Measurements from ENCODE around the gene TMEM219.
"Not testable (repeated sequence)": the region's sequence is repeated elsewhere in the genome, so short reads cannot be mapped to it uniquely, and the experiment has no call there.

The TMEM219 gene

DNA sequence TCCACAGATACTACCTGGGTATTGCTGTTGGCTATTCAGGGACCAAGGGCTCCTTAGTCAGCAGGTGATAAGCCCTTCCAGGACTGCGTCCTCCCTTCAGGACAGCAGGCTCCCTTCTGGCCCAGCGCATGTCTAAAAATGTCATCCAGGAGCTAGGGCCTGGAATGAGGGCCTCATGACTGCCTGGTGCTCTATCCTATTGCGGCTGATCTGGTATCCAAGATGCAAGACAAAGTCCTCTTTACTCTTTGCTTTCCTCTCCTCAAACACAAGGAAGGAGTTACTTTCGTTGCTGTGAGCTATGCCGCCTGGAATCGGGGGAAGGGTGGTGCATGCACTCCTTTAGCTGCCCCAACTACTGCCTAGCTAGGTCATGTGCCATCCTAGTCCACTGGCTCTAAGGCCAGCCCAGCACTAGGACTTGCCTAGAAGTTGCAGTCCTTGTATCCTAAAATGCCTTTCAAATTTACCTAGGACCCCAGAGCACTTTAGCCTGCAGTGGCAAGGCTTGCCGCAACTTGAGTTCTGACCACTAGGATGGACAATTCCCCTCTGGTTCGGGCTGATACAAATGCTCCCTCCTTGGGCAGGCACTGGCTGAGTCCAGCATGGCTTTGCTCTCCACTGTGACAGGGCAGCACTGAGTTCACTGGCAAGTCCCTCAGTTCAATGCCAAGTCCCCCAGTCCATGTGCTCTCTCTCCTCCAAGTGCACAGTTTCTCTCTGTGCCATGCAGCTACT, 10.1 kb upstream of the TMEM219 start:
- DNase-seq: no peak

DNA sequence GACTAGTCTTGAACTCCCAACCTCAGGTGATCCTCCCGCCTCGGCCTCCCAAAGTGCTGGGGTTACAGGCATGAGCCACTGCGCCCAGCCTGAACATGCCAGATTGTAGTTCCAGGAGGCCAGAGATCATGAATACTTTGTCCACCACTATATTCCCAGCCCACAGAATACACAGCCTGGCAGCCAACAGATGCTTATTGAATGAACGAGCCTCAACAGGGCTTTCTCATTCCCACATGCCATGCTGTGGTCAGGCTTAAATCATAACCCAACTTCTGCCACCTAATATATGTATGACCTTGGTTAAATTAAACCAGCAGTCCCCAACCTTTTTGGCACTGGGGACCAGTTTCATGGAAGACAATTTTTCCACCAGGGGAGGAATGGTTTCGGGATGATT, 3.1 kb upstream of the TMEM219 start:
- DNase-seq: no peak

DNA sequence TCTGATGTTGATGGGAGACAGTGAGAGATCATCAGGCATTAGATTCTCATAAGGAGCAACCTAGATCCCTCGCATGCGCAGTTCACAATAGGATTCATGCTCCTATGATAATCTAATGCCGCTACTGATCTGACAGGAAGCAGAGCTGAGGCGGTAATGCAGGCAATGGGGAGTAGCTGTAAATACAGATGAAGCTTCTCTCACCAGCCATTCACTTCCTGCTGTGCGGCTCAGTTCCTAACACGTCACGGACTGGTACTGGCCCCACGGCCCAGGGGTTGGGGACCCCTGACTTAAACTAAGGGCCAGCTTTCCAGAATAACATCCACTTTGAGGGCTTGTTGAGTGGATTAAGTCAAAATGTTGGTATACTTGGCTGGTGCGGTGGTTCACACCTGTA, 2.6 kb upstream of the TMEM219 start:
- DNase-seq: no peak

DNA sequence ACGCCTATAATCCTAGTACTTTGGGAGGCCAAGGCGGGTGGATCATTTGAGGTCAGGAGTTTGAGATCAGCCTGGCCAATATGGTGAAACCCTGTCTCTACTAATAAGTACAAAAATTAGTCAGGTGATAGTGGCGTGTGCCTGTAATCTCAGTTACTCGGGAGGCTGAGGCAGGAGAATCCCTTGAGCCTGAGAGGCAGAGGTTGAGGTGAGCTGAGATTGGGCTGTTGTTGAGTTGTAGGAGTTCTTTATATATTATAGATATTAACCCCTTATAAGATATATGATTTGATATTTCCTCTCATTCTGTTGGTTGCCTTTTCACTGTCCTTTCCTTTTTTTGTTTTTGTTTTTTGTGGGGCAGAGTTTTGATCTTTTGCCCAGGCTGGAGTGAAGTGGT, 2.1 kb upstream of the TMEM219 start:
- not testable (repeated sequence) for DNase-seq

DNA sequence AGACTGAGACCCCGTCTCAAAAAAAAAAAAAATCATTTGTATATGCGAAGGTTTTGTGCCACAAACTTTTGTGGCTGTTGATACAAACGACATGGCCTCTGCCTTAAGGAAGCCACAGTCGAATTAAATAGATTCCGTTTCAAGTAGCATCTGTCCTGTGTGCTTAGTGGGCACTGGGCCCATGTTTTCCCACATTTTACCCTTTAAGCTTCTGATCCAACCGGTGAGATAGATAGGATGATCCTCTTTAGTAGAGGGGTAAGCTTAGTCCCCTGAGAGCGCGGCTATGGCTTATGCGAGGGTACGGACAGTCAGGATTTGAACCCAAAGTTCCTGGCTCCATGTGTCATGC, 776 bp upstream of the TMEM219 start:
- no peak for DNase-seq

DNA sequence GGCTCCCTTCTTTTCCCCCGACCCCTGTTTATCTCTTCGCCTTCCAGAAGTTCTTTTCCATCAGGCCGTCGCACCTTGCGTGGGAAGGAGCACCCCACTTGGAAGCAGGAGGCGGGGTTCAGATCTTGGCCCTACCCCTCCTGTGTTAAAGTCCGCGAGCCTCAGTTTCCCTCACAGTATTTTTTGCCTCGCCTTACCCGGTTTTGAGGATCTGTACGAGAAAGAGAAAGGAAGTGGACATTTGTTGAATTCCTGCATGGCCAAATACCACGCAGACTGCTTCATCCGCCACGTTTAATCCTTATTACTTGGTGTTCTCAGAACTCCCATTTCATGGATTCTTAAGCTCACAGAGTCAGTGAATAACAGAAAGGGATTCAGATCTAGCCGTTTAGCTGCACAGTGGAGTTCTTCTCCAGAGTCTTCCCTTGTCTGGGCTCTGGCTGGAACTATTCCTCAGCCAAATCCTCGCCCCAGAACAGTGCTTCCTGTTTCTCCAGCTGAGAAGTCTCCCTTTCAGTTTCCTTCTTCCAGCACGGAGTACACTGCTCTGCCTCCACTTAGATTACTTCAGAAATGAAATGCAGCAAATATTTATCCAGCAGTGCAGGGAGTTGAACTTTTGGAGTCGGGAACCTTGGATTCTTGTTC, 590 bp downstream of the TMEM219 start:
- DNase-seq: peak; percentile 38

DNA sequence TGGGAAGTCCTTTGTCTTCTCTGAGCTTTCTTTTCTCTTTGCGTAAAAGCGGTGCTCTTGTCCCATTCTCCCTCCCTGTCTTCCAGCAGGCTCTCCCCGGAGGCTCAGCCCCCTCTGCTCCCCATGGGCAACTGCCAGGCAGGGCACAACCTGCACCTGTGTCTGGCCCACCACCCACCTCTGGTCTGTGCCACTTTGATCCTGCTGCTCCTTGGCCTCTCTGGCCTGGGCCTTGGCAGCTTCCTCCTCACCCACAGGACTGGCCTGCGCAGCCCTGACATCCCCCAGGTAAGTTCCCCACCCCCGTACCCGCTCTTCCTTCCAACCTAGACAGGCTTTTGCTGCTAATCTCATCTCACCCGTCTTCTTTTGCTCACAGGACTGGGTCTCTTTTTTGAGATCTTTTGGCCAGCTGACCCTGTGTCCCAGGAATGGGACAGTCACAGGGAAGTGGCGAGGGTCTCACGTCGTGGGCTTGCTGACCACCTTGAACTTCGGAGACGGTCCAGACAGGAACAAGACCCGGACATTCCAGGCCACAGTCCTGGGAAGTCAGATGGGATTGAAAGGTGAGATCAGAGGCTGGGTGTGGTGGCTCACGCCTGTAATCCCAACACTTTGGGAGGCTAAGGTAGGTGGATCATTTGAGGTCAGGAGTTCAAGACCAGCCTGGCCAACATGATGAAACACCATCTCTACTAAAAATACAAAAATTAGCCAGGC, 1.3 kb downstream of the TMEM219 start:
- DNase-seq: no peak

DNA sequence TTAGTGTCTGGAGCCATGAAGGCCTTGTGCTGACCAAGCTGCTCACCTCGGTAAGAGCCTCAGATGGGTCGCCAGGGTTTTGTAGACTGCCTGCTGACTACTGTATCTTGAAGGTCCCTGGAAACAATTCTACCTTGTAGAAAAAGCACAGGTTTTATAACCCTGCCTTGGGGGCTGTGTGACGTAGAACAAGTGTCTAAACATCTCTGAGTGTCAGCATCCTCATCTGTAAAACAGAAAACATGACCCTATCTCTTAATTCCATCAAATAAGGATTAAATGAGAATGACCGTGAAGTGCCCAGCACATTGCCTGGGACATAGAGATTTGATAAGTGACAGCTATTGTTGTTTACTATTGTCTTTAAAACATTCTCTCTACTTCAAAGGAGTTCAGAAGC, 6.3 kb downstream of the TMEM219 start:
- no peak for DNase-seq

DNA sequence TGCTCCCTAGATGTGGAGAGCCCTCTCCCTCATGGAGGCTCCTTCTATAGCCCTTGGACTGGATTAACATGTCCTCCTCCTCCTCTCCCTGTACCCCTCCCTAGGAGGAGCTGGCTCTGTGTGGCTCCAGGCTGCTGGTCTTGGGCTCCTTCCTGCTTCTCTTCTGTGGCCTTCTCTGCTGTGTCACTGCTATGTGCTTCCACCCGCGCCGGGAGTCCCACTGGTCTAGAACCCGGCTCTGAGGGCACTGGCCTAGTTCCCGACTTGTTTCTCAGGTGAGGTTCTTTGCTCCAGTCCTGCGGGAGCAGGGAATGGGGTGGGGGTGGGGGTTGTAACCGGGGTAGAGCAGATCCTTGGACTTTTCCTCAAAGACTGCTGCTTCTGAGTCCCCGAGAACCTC, 9.4 kb downstream of the TMEM219 start:
- DNase-seq: no peak

DNA sequence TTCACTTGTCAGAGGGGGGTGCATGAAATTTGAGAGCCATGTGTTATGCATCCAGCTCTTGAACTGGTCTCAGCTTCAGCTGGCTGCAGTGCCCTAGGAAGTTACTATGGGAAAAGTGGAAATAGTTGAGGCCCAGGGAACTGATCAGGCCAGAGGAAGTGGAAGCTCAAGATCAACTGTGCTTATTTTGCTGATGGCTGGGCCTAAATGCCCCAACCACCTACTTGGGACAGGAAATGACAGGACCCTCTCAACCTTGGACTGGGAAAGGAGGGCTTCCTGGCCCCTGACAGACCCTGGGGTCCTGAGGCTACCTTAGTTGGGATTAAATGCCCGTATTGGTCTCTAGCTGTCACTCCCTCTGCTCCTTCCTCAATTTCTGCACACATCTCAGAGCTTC, 10.6 kb downstream of the TMEM219 start:
- no peak for DNase-seq

DNA sequence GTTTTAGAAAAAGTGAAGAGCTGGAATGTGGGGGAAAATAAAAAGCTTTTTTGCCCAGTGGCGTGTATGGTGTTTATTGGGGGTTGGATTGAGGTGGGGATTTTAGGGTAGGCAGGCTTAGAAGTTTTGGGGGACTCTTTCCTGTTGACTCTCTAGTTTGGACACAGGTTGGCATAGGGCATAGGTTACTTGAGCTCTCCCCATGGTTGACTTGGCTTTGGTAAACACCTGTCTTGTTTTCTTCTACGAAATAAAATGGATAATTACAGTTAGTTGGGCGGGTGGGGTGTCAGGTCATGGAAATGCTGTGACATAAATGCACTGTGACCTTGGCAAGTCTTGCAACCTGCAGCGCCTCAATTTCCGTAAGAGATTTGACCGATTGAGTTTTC, 11.1 kb downstream of the TMEM219 start:
- no peak for DNase-seq

DNA sequence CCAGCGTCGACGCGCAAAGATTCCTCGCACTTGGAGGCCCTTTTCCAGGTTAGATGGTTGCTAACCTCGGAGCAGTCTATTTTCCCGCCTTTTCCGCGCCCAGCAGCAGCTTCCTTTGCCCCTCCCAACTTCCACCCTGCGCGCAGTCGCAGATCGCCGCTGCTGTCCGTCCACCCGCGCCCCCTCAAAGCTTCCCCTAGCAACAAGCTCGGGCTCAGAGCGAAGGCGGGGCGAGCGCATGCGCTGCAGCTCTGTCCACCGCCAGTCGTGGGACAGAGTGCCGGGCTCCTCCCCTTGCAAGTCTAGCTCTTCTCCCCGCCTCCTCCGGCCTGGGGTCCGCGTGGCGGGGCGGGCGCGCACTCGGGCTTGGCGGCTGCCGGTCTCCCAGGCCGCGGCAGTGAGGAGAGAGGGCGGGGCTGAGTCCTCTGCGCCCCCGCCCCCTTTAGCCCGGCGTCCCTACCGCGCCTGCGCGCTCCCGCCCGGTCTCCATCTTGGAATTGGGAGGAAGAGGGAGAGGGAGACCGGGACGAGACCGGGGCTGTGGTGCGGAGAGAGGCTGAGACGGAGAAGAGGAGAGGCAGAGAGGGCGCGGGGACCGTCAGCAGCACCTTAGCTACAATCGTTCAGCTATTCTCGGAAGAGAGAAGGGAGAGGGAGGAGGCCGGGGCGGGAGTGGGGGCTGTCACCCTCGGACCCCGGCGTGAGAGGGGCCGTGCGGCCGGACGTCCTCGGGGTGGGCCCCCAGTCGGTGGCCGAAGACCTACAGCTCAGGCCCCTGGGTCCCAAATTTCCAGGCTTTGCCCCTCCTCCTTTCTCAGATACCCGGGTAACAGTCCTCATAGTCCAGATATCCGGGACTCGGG, 11.7 kb downstream of the TMEM219 start, which contains the start of gene TAOK2:
Gene TAOK2, plus strand, starts transcription at position 485 of the 863 bp plus-strand sequence. CDS start 3,905 bp downstream, outside the sequence.
- DNase-seq: peak; percentile 100

DNA sequence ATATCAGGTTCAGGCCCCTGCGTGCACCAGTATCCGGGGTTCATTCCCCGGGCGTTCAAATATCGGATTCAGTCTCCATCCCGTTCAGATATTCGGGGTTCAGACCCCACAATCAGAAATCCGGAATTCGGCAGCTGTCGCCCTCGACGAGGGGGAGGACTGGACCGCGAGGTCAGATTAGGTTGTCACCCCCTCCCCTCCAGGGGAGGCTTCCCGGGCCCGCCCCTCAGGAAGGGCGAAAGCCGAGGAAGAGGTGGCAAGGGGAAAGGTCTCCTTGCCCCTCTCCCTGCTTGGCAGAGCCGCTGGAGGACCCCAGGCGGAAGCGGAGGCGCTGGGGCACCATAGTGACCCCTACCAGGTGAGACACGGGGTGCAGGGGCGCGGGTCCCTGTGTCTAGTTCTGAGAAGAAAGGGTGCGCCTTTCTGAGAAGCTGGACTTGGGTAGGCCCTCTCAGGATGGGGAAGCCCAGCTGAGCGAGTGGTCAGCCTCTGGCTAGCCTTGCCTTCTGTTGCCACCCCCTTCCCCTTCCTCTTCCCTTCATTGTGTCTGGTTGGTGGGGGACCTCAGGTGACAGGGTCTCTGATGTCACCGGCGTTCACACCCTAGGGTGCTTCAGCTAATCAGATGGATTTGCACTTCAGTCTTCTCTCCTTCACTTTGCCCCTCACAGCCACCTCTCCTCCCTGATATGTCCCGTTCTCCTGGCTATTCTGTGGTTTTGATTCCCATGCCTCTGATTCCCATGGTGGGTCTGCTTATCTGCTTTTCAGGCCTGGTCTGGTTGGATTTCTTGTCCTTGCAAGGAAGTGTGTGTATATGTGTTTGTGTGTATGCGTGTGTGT, 12.6 kb downstream of the TMEM219 start:
- peak; percentile 50 for DNase-seq

DNA sequence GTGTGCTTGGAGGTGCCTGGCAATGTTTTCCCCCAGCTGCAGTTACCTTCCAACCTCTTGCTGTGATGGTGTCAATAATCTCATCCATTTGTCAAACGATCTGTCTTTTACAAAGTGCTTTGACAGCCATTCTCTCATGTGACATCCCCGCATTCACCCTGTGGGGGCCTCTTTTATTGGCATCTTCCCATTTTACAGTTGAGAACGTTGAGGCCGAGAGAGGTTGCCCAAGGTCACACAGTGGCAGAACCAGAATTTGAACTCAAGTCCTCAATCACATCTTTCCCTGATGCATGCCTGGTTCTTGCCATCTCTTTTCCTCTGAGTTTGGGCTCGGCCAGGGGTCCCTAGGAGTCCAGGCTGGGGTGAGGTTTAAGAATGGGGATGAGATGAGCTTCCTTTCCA, 13.3 kb downstream of the TMEM219 start:
- no peak for DNase-seq

DNA sequence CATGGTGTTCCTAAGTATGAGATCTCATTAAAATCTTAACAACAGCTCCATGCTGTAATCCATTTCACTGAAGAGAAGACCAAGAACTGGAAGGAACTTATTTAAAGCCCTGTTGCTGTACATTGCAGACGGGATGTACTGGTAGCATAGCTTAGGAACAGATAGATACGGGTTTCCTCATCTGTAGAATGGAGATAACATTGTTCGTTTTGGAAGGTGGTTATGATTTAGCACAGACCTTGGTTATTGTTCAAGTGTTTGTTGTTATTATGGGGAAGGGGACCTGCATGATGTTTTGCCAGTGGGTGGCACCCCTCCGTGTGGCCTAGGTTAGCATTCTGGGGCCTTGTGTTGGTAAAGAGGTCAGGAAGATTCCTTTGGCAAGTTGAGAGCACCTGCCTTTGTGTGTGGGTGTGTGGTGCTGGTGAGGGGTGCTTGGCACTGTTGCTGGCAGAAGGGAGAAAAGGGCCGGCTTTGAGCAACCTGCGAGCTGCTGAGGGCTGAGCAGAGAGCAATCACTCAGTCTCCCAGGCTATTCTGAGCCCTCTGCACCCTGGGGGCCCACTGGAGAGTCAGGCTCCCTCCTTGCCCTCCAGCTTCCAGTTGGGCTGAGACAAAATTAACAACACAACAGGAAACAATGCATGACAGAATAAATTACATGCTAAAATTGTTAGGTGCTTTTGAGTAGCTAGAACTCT, 14.1 kb downstream of the TMEM219 start:
- DNase-seq: no peak

DNA sequence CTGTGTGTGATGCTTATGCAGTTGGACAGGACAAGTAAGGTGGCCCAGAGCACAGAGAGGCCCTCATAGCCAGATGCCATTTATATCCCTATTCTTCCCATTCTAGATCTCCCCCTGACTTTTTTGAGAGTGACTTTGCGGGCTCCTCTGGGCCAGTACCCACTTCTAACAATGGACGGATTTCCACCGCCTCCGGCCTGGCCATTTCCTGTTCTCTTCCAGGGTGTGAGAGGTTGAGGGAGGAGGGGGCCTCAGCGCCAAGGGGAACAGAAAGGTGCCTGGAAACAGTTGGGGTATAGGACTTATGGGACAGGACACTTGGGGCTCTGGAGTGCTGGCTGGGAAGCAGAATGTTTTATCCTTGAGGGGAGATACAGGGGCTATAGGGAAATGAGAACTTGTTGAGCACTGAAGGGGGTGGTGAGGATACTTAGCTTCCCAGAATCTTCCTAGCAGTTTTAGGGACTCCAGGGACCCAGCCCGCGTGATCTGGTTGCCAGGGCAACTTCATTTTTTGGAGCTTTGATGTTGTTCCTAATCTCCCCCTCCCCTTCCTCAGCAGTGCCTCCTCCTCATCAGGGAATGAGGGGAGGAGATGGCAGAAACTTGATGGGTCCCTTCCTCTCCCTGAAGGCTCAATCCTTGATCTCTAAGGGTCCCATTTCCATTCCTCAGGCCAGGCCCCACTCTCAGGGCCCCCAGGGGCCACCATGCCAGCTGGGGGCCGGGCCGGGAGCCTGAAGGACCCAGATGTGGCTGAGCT, 15.4 kb downstream of the TMEM219 start:
- no peak for DNase-seq

DNA sequence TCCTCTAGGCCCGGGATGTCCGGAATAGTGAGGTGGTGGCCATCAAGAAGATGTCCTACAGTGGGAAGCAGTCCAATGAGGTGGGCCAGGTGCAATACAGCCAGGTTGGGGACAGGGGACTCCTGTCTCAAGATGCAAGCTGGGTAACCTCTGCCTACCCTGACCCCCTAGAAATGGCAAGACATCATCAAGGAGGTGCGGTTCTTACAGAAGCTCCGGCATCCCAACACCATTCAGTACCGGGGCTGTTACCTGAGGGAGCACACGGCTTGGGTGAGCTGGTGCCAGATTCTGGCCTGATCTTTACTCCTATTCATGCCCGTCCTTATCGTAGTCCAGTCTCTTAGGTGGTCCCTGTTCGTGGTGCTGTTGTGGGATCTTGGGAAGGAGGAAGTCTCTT, 16.2 kb downstream of the TMEM219 start:
- DNase-seq: no peak

DNA sequence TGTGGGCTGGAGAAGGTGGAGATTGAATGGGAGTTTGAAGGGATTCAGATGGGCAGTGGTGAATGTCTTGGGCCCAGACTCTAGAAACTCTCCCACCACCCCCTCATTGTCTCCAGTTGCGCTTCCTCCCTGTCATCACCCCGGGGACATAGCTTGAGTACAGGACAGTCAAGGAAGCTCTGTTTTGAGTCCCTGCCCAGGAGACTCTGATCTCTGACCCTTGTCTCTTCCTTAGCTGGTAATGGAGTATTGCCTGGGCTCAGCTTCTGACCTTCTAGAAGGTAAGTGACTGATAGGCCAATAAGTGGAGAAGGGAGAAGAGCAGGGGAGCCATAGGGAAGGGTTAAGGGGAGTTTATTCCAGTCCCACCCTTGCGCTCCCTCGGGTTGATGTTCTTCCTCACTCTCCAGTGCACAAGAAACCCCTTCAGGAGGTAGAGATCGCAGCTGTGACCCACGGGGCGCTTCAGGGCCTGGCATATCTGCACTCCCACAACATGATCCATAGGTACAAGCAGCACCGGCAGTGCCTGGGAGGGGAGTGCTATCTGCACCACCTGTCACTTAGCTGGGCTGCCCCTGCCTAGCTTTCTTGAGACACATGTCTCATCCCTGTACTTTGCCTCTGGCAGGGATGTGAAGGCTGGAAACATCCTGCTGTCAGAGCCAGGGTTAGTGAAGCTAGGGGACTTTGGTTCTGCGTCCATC, 16.8 kb downstream of the TMEM219 start:
- DNase-seq: no peak

DNA sequence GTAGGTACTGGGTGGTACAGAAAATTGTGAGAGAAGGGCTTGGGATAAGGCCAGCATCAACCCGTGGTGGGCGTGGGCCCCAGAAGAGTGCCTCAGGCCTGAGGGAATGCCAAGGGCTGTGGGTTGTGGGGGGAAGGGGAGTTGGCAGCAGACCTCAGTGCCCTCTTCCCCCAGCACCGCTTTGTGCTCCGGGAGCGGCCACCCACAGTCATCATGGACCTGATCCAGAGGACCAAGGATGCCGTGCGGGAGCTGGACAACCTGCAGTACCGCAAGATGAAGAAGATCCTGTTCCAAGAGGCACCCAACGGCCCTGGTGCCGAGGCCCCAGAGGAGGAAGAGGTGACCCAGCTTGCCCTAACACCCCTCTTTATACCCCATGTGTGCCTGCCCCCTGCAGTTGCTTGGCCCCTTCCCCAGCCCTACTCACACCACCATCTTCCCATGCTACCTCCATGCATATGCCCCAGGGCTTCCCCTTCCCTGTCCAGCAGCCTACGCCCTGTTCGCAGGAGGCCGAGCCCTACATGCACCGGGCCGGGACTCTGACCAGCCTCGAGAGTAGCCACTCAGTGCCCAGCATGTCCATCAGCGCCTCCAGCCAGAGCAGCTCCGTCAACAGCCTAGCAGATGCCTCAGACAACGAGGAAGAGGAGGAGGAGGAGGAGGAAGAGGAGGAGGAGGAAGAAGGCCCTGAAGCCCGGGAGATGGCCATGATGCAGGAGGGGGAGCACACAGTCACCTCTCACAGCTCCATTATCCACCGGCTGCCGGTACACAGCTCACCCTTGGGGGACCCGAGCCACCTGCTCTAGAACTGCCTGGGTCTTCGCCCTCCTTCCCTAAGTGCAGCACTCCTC, 20.9 kb downstream of the TMEM219 start:
- no peak for DNase-seq
